GM21360 (cell line): ENCODE results near the gene RNMT.

Experiments used
- ATAC-seq: cut with Tn5 transposase; IDR thresholded peaks from one replicate; pipeline ENCODE4 v1.9.1; 2021; ENCODE audit warnings: mild to moderate bottlenecking, moderate library complexity; ENCODE audit not compliant: unreplicated experiment

The RNMT gene

DNA sequence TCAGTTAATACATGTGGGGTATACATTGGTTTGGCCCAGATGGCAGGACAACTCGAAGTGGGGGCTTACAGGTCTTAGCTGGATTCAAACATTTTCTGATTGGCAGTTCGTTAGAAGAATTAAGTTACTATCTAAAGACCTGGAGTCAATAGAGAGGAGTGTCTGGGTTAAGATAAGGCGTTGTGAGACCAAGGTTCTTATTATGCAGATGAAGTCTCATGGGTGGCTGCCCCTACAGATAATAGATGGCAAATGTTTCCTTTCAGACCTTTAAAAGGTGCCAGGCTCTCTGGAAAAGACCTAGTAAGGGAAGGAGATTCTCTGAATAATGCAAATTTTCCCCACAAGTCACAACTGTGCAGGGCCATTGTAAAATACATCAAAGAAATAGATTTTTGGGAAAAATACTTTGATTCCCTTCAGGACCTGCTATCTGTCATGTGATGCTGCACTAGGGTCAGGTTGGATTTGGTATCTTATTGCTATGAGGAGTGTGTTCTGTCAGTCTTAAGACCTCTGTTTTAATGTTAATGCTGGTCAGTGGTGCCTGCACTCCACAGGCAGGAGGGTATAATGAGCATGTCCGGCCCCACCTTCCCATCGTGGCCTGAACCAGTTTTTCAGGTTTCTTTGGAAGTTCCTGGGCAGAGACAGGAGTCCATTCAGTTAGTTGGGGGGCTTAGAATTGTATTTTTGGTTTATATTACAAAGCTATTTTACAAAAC, 83.2 kb downstream of the RNMT start:
- no peak for ATAC-seq

DNA sequence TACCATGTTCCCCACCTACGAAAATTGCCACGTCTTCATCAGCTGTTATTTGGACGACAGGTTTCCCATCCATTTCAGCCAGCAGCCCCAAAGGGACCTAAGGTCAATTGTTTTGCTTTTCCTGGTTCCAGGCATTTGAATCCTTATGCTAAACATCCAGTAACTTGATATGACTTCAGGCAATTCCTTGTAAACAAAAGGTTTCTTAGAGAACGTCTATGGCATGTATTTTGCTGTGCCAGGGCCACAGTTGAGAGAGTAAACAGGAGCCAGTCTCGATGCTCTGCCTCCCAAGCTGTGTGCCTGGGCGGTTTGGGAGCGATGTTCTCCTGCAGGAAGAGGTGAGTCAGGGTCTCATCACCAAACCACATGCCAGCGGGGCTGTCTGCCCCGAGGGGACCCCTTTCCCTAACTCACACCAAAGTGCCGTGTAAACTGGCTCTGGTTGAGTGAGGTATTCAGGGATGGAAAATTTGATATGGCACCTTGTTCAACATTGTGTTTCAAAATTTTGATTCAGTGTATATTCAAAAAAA, 84.5 kb downstream of the RNMT start:
- no peak for ATAC-seq

DNA sequence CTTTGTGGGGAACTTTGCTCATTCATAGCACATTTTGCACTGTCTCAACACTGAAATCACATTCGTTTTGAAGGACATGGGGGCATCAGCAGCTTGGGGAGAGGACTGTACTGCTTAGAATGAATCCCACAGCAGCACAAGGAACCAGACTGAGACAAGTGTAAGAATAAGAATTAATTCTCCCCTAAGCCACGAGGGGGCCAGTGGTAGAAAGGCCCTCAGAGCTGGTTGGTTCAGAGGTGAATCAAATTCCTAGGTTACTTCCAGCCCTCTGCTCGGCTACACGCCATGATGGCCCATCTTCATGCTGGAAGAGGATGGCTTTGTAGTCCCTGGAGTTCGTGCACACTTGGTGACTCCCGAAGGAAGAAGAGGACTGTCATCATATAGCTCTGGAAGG, 85.5 kb downstream of the RNMT start:
- ATAC-seq = no peak

DNA sequence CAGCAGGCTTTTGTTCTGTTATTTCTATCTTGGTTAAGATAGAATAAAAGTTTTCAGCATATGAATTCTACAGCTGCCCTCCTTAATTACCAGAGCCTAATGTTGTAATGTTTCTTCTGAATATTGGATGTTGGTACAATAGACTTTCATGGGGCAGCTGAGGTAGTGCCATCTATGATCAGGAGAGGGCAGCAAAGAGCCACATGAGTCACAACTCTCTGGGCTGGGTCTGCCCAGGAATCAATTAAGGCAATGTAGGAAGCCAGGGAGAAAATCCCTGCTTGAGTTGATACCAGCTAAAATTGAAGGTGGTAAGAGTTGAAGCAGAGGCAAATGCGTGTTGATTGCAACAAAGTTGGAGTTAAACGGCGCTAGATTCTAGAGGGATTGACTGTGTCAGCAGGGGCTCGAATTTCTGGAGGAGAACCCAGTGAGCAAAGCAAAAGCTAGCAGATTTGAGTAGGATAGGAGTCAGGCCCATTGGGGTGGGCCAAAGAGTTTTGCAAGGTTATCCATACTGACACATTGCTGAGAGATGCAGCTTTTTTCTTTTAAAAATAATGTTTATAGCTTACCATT, 86.9 kb downstream of the RNMT start:
- no peak for ATAC-seq
